GM23338 (cell line): ENCODE measurements around the gene DUSP8. TPM values are rescaled to one million over a fixed set of nuclear protein-coding genes. Genes with fewer than 3 reads are reported as not detected.

ENCODE experiments used
- ATAC-seq: fragments of 200-7000 bp; cut with Tn5 transposase; 3 replicates; pipeline ENCODE4 v1.9.1; 2020
- DNase-seq: peaks from one replicate; pipeline ENCODE4 v3.0.0-alpha.2; 2015; ENCODE audit warnings: low spot score
- H2AFZ ChIP-seq: fragments of 200-600 bp; sonication (generic); 2 replicates; pipeline ENCODE4 v1.8.0; 2016; ENCODE audit warnings: antibody characterized with exemption, mild to moderate bottlenecking, moderate library complexity
- H3F3A ChIP-seq: fragments of 200-600 bp; sonication (generic); replicated peaks from 2 replicates; pipeline ENCODE4 v1.8.0; 2017; ENCODE audit warnings: antibody characterized with exemption, mixed run types, low read depth
- H3K27ac ChIP-seq: fragments of 200-600 bp; sonication (generic); 2 replicates; pipeline ENCODE4 v1.6.1; 2016; ENCODE audit warnings: low read depth
- H3K27me3 ChIP-seq: fragments of 200-600 bp; sonication (generic); 2 replicates; pipeline ENCODE4 v1.8.0; 2016; ENCODE audit warnings: mild to moderate bottlenecking, mixed run types, moderate library complexity; ENCODE audit not compliant: insufficient read depth
- H3K36me3 ChIP-seq: fragments of 200-600 bp; sonication (generic); 2 replicates; pipeline ENCODE4 v1.8.0; 2016; ENCODE audit warnings: mild to moderate bottlenecking; ENCODE audit not compliant: insufficient read depth
- H3K4me1 ChIP-seq: fragments of 200-600 bp; sonication (generic); 2 replicates; pipeline ENCODE4 v1.8.0; 2016; ENCODE audit warnings: mild to moderate bottlenecking, moderate library complexity; ENCODE audit not compliant: insufficient read depth
- H3K4me2 ChIP-seq: fragments of 200-600 bp; sonication (generic); 2 replicates; pipeline ENCODE4 v1.7.1; 2017; ENCODE audit warnings: mixed run types
- H3K4me3 ChIP-seq: fragments of 200-600 bp; sonication (generic); 2 replicates; pipeline ENCODE4 v1.6.1; 2016; ENCODE audit warnings: mixed run types
- H3K79me2 ChIP-seq: fragments of 200-600 bp; sonication (generic); replicated peaks from 2 replicates; pipeline ENCODE4 v1.8.0; 2017; ENCODE audit warnings: mild to moderate bottlenecking; ENCODE audit not compliant: insufficient read depth
- H3K9me2 ChIP-seq: fragments of 200-600 bp; sonication (generic); 2 replicates; pipeline ENCODE4 v1.8.0; 2017; ENCODE audit not compliant: insufficient read depth
- H4K20me1 ChIP-seq: fragments of 200-600 bp; sonication (generic); replicated peaks from 2 replicates; pipeline ENCODE4 v1.8.0; 2017; ENCODE audit warnings: mild to moderate bottlenecking; ENCODE audit not compliant: insufficient read depth
- H3K27ac Mint-ChIP-seq: 2 replicates; pipeline ENCODE4 v1.8.0; 2020; ENCODE audit warnings: inconsistent platforms, mild to moderate bottlenecking, moderate library complexity, mixed read lengths
- H3K27me3 Mint-ChIP-seq: 3 replicates; pipeline ENCODE4 v1.8.0; 2022; ENCODE audit warnings: low read depth, mild to moderate bottlenecking, moderate library complexity, mixed read lengths, inconsistent platforms; ENCODE audit not compliant: insufficient read depth, poor library complexity
- H3K36me3 Mint-ChIP-seq: 3 replicates; pipeline ENCODE4 v1.8.0; 2021; ENCODE audit warnings: low read depth, mild to moderate bottlenecking, inconsistent platforms, moderate library complexity, mixed read lengths
- H3K4me1 Mint-ChIP-seq: 3 replicates; pipeline ENCODE4 v1.8.0; 2020; ENCODE audit warnings: mild to moderate bottlenecking, inconsistent platforms, mixed read lengths
- H3K4me3 Mint-ChIP-seq: 3 replicates; pipeline ENCODE4 v1.8.0; 2021; ENCODE audit warnings: moderate library complexity, mild to moderate bottlenecking, inconsistent platforms, mixed read lengths
- H3K9me3 Mint-ChIP-seq: 3 replicates; pipeline ENCODE4 v1.8.0; 2020; ENCODE audit warnings: moderate library complexity, mild to moderate bottlenecking, inconsistent platforms, mixed read lengths
- CREB1 ChIP-seq: fragments of 250-450 bp; sonication (Bioruptor Pico); IDR thresholded peaks from 2 replicates; pipeline ENCODE4 v1.5.0; 2020; ENCODE audit warnings: low read depth, mild to moderate bottlenecking, moderate library complexity
- CTCF ChIP-seq, 2 experiments: fragments of 200-600 bp in 1 of 2; sonication (generic) in 1 of 2; conservative IDR thresholded peaks; 2 replicates each; pipeline versions ENCODE4 v1.5.1 to v1.6.1; 2016 to 2017; ENCODE audit warnings: antibody characterized with exemption in 2 of 2, low read depth in 2 of 2, mild to moderate bottlenecking in 2 of 2, moderate library complexity in 1 of 2
- ETS1 ChIP-seq: IDR thresholded peaks from 2 replicates; pipeline ENCODE4 v1.6.1; 2016; ENCODE audit warnings: antibody characterized with exemption
- EZH2 ChIP-seq: fragments of 200-600 bp; sonication (generic); IDR thresholded peaks from one replicate; pipeline ENCODE4 v1.8.0; 2017; ENCODE audit warnings: antibody characterized with exemption, mild to moderate bottlenecking, low read depth; ENCODE audit not compliant: unreplicated experiment
- EZH2phosphoT487 ChIP-seq: fragments of 200-600 bp; sonication (generic); IDR thresholded peaks from one replicate; pipeline ENCODE4 v1.8.1; 2018; ENCODE audit warnings: antibody characterized with exemption; ENCODE audit not compliant: unreplicated experiment
- JUNB ChIP-seq: IDR thresholded peaks from one replicate; pipeline ENCODE4 v1.6.1; 2016; ENCODE audit warnings: antibody characterized with exemption; ENCODE audit not compliant: unreplicated experiment
- NANOG ChIP-seq: IDR thresholded peaks from 2 replicates; pipeline ENCODE4 v1.6.1; 2016; ENCODE audit warnings: antibody characterized with exemption, borderline replicate concordance
- POLR2AphosphoS5 ChIP-seq: IDR thresholded peaks from 2 replicates; pipeline ENCODE4 v1.6.1; 2016; ENCODE audit warnings: antibody characterized with exemption, low read depth
- REST ChIP-seq: IDR thresholded peaks from one replicate; pipeline ENCODE4 v1.6.1; 2018; ENCODE audit warnings: antibody characterized with exemption; ENCODE audit not compliant: unreplicated experiment
- STAT1 ChIP-seq: IDR thresholded peaks from one replicate; pipeline ENCODE4 v1.6.1; 2016; ENCODE audit warnings: antibody characterized with exemption; ENCODE audit not compliant: unreplicated experiment
- ZNF114 ChIP-seq: fragments of 250-450 bp; sonication (Bioruptor Pico); IDR thresholded peaks from 2 replicates; pipeline ENCODE4 v1.5.0; 2020; ENCODE audit warnings: mild to moderate bottlenecking, moderate library complexity
- ZNF331 ChIP-seq: fragments of 250-450 bp; sonication (Bioruptor Pico); IDR thresholded peaks from 2 replicates; pipeline ENCODE4 v1.5.0; 2020; ENCODE audit warnings: low read depth, mild to moderate bottlenecking, moderate library complexity
- ZNF462 ChIP-seq: fragments of 250-450 bp; sonication (Bioruptor Pico); IDR thresholded peaks from 2 replicates; pipeline ENCODE4 v1.5.0; 2020; ENCODE audit warnings: mild to moderate bottlenecking, moderate library complexity
- polyA plus RNA-seq: library from polyadenylated mRNA; unstranded; fragments of >200 nt; fragmentation: Nextera tagmentation; extraction: Ambion mirVana; gene quantifications from 2 replicates; pipeline ENCODE4 v1.2.1, GENCODE V29; 2016
- total RNA-seq: library from RNA; depleted of rRNA; stranded (reverse); fragments of >200 nt; shearing (Covaris generic); gene quantifications from 2 replicates; pipeline ENCODE4 v1.2.3, GENCODE V29; 2014

The DUSP8 gene
- total and polyA plus RNA-seq, 2 experiments from 2014 or later = 1.1 TPM

GRCh38 chr11:1618231-1618630 is 46.2 kb upstream of the DUSP8 start:
- DNase-seq (no peak), ATAC-seq (no peak)
- Histone ChIP-seq H3K27me3 (no peaks in the 10 kb centered on the region), H3K4me1 (no peaks in the 10 kb centered on the region), H3K27ac (no peak overlapping the region), H3K36me3 (no peaks in the 10 kb centered on the region), H4K20me1 (no peaks in the 10 kb centered on the region), H3K4me2 (no peak overlapping the region), H3F3A (no peaks in the 10 kb centered on the region), H3K9me2 (no peaks in the 10 kb centered on the region; the same call in 1 of the 2 replicates), H3K79me2 (no peaks in the 10 kb centered on the region), H2AFZ (no peak overlapping the region), H3K4me3 (no peak overlapping the region)
- Mint-ChIP-seq H3K4me3 (no peak overlapping the region), H3K27me3 (peaks cover 5% of the 10 kb centered on the region), H3K9me3 (peaks cover 11% of the 10 kb centered on the region), H3K4me1 (no peaks in the 10 kb centered on the region), H3K36me3 (0 out of 3 replicates have a peak, but pooled peaks cover 2% of the 10 kb centered on the region), H3K27ac (no peak overlapping the region)
- TF ChIP-seq ETS1 = no peak
- TF ChIP-seq ZNF114 (CRISPR knock-in tag) = no peak
- TF ChIP-seq CREB1 = no peak
- TF ChIP-seq REST = no peak
- TF ChIP-seq EZH2phosphoT487 = no peak
- TF ChIP-seq CTCF (conservative IDR thresholded peaks at IDR 0.05; ENCODE audit: low read depth in 2 of 2) = no peak
- no peak for TF ChIP-seq NANOG
- TF ChIP-seq JUNB = no peak
- TF ChIP-seq POLR2AphosphoS5 = no peak
- no peak for TF ChIP-seq ZNF331
- no peak for TF ChIP-seq ZNF462 (CRISPR knock-in tag)
- no peak for TF ChIP-seq STAT1
- no peak for TF ChIP-seq EZH2
